GM12874 (cell line): Measurements from ENCODE around the gene HSPA14.

Experiments
- TF ChIP-seq, protein P1 (sequence below): IDR thresholded peaks from 2 replicates; pipeline ENCODE4 v1.5.1; 2011; ENCODE audit warnings: low read depth, mild to moderate bottlenecking, control low read depth, low read length, moderate library complexity; ENCODE audit not compliant: insufficient read depth

The HSPA14 gene

DNA sequence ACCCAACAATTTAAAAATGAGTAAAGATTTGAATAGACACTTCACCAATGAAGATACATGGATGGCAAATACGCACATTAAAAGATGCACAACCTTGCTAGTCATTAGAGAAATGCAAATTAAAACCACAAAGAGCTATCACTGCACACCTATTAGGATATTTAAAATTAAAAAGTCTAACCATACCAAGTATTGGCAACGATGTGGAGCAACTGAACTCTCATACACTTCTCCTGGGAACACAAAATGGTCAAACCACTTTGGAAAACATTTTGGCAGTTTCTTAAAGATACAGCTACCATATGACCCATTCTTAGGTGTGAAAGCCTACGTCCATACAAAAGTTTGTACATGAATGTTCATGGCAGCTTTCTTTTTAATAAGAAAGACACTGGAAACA lies 79.7 kb downstream of the HSPA14 start:
- TF ChIP-seq, protein P1, sequence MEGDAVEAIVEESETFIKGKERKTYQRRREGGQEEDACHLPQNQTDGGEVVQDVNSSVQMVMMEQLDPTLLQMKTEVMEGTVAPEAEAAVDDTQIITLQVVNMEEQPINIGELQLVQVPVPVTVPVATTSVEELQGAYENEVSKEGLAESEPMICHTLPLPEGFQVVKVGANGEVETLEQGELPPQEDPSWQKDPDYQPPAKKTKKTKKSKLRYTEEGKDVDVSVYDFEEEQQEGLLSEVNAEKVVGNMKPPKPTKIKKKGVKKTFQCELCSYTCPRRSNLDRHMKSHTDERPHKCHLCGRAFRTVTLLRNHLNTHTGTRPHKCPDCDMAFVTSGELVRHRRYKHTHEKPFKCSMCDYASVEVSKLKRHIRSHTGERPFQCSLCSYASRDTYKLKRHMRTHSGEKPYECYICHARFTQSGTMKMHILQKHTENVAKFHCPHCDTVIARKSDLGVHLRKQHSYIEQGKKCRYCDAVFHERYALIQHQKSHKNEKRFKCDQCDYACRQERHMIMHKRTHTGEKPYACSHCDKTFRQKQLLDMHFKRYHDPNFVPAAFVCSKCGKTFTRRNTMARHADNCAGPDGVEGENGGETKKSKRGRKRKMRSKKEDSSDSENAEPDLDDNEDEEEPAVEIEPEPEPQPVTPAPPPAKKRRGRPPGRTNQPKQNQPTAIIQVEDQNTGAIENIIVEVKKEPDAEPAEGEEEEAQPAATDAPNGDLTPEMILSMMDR, result no peak

DNA sequence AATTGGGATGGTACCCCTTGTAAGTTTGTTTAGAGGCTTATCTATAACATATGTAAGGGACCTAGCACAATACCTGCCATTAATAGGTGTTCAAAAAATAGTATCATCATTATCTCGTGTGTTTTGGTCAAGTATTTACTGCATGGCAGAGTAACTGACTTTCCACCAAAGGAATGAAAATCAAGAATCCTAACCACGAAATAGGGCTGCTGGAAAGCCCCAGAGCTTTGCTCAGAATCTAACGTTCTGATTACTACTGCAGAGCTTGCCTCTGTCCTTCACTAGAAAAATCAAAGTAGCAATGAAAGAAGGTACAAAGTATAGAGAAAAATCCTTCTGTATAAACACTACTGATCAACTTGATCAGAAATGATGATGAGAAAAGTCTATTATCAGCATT lies 80.9 kb downstream of the HSPA14 start:
- TF ChIP-seq, protein P1, result no peak
